D721Med (cell line): Measurements from ENCODE around the gene ANKRD34B.
"Not testable (repeated sequence)": the region's sequence is repeated elsewhere in the genome, so short reads cannot be mapped to it uniquely, and the experiment has no call there.

Experiments used
- DNase-seq: peaks from one replicate; pipeline ENCODE4 v3.0.0; 2011; ENCODE audit warnings: low spot score; ENCODE audit not compliant: insufficient read length
- FAIRE-seq: peaks from 2 replicates; lab custom pipeline; 2011; peaks lifted over from hg19 to GRCh38; lab: Jason Lieb, UNC
- CTCF ChIP-seq: IDR thresholded peaks from 2 replicates; pipeline ENCODE4 v1.5.1; 2012; ENCODE audit warnings: mild to moderate bottlenecking, control low read depth; ENCODE audit not compliant: insufficient read depth; ENCODE audit errors: missing control alignments

The ANKRD34B gene

GRCh38 chr5:80590766-80591165, 20.7 kb upstream of the ANKRD34B start:
- no peak for DNase-seq
- TF ChIP-seq CTCF = no peak
- no peak for FAIRE-seq

- FAIRE-seq = no peak
- DNase-seq = no peak
These were observed 18.9 kb upstream of the ANKRD34B start for GRCh38 chr5:80588858-80589540.

GRCh38 chr5:80584770-80585169, 14.7 kb upstream of the ANKRD34B start:
- no peak for TF ChIP-seq CTCF
- FAIRE-seq = no peak

More at GRCh38 chr5:80588858-80589540, 18.9 kb upstream of the ANKRD34B start:
- no peak for TF ChIP-seq CTCF

GRCh38 chr5:80580291-80580690, 10.2 kb upstream of the ANKRD34B start:
- not testable (repeated sequence) for DNase-seq, FAIRE-seq

More at GRCh38 chr5:80584770-80585169, 14.7 kb upstream of the ANKRD34B start:
- DNase-seq = no peak

- DNase-seq (no peak), FAIRE-seq (no peak)
- no peak for TF ChIP-seq CTCF
These were observed 9.0 kb upstream of the ANKRD34B start for GRCh38 chr5:80579050-80579449.

GRCh38 chr5:80577707-80578106, 7.6 kb upstream of the ANKRD34B start:
- no peak for TF ChIP-seq CTCF
- FAIRE-seq (no peak), DNase-seq (no peak)

- FAIRE-seq = no peak
- DNase-seq = no peak
- TF ChIP-seq CTCF = no peak
These were observed 6.3 kb upstream of the ANKRD34B start for GRCh38 chr5:80576383-80576782.
